ENCODE measurements around the gene EPS15.
"Not testable (repeated sequence)": the region's sequence is repeated elsewhere in the genome, so short reads cannot be mapped to it uniquely, and the experiment has no call there.

EPS15 gene

DNA sequence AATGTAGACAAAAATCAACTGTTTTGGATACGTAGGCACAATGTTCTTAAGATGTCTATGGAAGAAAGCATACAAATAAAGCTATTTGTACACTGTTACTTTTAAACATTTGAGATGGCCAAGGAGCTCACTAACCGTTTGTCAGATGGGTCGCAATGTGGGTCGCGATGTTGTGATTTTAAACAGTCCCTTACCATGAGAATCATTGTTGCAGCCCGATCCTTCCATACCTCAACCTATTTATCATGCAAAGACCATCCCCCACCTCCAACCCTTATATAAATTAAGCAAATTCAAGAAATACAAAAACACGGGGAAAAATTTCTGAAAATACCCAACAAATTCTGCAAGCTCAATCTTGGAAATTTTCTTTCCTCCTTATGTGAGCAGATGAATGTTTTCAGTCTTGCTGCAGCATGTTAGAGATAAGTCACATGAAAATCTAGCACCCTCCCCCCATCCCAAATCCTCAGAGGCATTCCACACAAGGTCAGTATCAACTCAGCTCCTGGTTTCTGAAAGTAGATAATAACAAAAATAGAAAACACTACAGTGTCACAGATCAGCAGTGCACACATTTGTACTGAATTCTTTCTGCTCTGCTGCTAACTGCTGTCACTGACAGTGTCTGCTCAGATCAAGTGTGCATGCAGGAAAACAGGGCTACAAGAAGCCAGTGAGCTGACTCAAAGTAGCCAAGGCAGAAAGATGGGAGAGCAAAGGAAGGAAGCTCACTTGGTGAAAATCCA, 95.8 kb downstream of the EPS15 start:
- DNase-seq (ENCODE audit: low read depth) = no peak

DNA sequence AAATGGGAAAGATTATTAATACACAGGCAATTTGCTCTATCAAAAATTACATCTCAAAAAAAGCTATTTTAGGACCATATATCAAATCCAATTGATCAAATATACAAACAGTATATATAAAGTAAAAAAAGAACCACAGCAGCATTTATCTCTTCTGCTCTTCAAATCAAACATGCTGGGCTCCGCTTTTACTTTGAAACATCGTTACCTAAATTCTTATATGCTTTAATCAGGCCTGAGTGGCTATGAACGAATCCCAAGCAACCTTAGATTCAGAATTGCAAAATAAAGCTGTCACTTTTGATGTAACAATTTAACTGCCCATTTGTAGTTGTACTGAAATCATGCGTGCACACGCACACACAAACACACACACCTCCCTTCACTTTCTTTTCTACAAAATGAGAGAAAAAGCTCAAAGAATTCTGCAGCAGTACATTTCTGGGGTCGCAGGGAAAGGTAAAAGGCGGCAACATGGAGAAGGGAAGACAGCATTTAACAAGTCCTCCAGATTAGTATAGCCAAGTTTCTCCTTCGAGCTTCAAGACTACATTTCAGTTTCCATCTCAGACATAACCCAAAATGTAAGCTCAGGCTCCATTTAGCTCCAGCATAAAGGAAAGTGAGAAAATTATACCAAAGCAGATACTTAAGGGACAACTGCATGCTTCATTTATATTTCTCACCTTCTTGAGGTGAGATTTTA, 96.5 kb downstream of the EPS15 start:
- no peak for DNase-seq (ENCODE audit: low read depth)

DNA sequence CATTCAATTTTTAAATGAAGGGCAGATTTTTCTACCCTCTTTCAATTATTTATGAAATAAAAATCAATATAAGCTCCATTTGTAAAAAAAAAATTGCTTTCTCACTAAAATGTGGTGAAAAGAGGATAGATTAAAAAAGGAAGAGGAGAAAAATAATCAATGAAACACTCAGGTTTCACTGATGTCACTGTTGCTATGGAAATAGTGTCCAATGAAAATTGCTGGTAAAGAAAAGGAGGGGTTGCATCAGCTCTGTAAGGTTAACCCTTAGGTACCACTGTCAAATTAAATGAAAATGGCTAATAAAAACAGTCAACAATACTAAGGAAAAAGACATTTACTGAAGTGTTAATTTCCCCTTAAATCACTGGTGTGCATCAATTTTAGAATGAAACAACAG, 97.1 kb downstream of the EPS15 start:
- DNase-seq (ENCODE audit: low read depth) = no peak

DNA sequence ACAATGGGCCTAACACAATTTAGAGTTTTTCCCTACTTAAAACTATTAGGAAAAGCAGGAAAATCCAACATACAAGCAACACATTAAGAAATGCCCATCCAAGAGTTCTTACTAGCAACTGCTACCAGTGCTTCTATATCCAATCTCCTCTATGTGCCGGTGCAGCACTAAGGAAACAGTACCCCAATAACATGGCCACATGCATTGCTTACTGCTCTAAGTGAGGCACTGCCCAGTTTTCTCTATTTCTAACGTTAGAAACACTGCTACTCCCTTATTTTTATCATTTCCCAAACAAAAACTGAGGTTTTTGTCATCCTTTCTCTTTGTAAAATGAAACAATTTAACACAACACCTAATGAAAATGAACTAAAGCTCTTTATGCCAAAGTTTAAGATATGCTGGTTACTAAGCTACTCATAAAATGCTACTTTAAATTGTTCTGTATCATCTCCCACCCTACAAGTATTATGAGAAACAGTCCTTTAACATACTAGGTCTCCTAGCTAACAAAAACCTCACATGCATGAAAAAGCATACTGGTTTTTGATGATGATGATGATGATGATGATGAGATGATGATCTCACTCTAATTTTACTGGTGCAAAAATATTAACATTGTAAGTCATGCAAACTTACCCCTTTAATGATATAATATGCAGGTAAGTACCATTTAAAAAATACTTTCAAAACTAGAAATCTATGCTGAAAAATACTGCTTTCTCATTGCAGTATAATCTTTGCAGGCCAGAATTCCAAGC, 98.0 kb downstream of the EPS15 start:
- no peak for DNase-seq (ENCODE audit: low read depth)

DNA sequence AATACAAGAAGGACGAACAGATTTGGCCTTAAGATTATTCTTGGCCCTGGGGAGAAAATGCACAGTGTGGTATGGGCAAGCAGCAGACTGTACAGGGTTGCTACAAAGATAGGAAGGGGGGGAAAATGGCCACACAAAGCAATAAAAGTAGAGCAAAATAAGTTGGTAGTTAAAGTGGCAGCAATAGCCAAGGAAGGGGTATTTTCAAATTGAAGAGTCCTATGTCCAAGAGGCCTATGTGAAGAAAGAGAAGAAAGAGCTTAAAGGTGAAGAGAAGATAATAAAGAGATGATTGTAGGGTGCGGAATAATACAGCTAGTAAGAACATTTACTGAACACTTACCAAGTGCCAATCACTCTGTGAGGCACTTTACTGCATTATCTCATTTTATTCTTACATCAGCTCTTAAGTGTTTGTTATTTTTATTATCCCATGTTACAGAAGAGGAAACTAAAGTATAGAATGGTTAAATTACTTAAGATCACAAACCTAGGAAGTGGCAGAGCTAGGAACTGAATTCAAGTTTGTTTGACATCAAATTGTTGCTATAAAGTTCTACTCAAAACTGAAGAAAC, 100.6 kb downstream of the EPS15 start:
- no peak for DNase-seq (ENCODE audit: low read depth)

DNA sequence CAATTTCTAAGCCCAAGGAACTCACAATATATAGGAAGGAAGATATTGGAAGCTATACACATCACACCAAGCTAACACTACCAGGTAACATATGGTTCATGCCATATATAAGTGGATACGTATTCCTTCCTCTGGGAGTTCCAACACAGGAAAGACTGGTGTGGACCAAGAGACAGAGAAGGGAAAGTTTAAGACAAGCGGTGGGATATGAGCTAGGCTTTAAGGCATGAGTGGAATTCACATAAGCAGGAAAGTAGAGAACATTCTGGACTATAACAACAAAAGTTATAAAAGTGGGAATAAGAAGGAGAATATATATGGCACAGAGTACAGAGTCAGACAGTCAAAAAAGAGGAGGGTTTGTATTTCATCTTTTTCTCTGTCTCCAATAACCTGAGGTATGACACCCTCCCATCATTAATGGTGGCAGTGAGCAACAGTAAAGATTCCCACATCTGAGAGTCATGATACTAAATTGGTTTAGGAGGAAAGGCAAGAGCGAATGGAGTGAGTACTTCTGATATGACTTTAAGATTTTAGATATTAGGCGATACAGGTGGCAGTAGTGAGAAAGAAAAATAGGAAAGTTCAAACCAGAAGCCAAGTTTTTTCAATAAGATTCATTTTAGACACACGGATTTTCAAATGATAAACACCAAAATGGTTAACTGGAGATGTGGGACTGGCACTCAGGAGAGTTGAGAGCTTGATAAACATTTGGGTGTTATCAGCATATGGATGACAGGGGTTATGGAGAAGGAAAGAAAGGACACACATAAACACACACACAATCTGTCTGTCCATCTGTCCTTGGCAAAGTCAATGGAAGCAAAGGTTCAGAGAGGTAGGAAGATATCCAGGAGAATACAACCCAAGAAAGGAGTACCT, 101.3 kb downstream of the EPS15 start:
- no peak for DNase-seq (ENCODE audit: low read depth)

DNA sequence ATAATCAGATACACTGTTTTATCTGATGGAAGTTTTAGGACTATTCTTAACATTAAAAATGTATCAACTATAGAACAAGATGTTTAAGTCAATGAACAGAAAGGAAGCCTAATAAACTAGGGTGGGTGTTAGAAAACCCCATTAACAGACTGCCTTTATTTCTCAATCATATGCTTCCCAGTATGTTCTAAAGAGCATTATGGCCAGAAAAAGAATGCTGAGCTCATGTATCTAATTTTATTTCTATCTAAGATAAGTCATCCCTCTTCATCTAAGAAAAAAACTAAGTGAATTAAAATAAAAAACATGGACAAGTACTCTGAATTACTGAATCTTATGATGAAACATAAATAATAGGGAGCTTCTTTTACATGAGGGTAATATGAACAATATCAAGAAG, 102.2 kb downstream of the EPS15 start:
- DNase-seq (ENCODE audit: low read depth) = no peak

DNA sequence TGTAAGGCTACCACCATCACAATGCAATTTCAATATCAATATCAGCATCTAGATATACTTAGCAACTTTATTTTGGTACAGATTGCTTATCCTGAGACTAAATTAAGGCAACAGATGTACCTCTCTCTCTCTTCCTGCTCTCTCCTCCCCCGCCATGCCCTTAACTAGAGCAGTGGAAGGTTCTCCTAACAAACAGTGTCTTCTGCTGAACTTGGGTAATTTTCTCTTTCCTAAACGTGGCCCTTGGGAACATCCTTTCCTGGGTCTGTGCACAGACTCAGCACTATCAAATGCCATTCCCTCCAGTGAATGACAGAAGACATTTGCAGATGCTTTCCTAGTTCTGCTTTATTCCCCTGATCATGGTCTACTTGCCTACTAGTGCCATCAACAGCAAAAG, 103.1 kb downstream of the EPS15 start:
- DNase-seq (ENCODE audit: low read depth) = no peak

DNA sequence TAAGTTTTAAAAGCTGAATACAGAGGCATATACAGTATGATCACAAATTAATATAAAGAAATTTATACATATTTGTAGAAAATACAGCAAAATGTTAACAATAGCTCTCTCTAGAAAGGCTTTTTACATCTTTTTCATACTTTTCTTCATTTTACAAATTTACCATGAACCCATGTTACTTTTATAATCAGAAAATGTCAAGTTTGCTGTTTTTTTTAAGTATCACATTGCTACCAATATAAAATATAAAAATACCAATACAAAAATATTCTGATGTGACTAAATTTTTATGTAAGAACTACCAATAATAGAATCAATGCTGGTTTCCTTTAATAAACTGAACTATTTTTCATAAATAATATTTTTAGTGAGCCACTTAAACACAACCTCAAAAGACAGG, 104.3 kb downstream of the EPS15 start:
- DNase-seq (ENCODE audit: low read depth) = no peak

DNA sequence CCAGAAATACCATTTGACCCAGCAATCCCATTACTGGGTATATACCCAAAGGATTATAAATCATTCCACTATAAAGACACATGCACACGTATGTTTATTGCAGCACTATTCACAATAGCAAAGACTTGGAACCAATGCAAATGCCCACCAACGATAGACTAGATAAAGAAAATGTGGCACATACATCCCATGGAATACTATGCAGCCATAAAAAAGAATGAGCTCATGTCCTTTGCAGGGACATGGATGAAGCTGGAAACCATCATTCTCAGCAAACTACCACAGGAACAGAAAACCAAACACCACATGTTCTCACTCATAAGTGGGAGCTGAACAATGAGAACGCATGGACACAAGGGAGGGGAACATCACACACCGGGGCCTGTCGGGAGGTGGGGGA, 107.2 kb downstream of the EPS15 start:
- not testable (repeated sequence) for DNase-seq (ENCODE audit: low read depth)

DNA sequence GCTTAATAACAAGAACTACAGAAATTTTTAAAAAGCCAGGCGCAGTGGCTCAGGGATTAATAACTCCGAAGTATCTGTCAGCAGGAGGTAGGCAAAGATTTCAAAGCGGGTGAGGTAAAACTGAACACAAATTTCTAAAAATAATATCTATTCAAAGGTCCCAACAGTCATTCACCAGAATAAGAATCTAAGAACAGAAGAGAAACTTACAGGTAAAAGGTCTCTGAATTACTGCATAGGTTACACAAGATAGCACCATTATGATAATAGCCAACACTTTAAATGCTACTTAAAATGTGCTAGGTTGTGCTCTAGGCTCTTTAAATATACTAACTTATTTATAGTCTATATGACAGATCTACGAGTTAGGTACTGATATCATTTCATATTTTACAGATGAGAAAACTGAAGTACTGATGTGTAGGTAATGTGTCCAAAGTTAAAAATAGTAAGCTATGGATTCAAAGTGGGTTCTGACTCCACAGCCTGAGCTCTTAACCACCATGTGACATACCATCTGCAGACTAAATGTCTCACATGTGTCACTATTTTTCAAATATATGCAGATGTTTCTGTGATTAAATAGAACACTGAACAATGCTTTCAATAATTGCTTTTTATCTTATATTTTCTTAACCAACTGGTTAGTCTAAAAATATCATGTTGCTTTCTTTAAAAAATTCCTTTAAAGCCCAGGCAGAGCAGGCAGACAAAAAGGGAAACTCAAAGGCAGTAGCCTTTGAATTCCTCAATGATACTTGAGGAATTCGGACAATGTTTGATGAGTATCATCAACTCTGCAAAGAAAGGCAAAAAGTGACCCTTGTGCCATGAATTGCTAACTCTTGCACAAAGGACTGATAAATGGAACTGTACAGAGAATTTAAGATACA, 108.3 kb downstream of the EPS15 start:
- DNase-seq (ENCODE audit: low read depth) = no peak

DNA sequence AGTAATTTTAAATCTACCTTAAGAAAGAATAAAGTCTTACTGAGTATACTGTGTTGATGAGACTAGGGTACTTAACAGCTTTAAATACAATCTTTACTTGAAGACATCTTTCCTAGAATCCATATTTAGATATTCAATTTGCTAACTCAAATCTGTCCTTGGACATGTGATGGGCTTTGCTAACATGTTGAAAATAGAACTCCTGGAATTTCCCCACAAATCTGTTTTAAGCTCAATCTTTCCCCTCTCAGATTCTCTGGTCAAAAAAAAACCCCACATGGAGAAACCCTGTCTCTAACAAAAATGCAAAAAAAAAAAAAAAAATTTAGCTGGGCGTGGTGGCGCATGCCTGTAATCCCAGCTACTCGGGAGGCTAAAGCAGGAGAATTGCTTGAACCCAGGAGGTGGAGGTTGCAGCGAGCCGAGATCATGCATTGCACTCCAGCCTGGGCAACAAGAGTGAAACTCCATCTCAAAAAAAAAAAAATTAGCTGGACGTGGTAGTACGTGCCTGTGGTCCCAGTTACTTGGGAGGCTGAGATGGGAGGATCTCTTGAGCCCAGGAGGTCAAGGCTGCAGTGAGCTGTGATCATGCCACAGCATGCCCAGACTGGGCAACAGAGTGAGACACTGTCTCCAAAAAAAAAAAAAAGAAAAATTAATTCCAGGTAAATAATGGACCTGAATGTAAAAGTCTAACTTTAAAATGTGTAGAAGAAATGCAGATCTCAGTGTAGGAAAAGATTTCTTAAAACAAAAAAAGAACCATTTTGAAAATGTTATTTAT, 109.1 kb downstream of the EPS15 start:
- not testable (repeated sequence) for DNase-seq (ENCODE audit: low read depth)

DNA sequence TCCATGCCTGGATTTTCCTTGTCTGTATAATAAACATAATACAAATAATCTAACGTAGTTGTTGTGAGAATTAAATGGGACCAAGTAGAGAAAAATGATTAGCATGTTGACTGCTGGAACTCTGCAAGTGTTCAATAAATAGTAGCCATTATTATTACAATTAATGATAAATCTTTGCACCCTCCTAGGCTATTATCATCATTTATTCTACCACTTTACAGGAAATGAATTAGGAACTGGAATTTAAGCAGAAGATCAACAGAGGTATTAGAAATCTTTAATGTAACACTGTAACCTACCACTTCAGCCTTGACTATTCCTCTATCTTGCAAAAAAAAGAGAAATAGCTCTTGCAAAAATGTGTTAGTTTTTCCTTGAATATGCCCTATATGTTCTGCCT, 126.8 kb downstream of the EPS15 start:
- DNase-seq (ENCODE audit: low read depth) = no peak

DNA sequence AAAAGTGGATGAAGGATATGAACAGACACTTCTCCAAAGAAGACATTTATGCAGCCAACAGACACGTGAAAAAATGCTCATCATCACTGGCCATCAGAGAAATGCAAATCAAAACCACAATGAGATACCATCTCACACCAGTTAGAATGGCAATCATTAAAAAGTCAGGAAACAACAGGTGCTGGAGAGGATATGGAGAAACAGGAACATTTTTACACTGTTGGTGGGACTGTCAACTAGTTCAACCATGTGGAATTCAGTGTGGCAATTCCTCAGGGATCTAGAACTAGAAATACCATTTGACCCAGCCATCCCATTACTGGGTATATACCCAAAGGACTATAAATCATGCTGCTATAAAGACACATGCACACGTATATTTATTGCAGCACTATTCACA, 128.4 kb downstream of the EPS15 start:
- not testable (repeated sequence) for DNase-seq (ENCODE audit: low read depth)

DNA sequence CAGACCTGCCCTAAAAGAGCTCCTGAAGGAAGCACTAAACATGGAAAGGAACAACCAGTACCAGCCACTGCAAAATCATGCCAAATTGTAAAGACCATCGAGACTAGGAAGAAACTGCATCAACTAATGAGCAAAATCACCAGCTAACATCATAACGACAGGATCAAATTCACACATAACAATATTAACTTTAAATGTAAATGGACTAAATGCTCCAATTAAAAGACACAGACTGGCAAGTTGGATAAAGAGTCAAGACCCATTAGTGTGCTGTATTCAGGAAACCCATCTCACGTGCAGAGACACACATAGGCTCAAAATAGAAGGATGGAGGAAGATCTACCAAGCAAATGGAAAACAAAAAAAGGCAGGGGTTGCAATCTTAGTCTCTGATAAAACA, 131.8 kb downstream of the EPS15 start:
- DNase-seq (ENCODE audit: low read depth) = not testable (repeated sequence)

DNA sequence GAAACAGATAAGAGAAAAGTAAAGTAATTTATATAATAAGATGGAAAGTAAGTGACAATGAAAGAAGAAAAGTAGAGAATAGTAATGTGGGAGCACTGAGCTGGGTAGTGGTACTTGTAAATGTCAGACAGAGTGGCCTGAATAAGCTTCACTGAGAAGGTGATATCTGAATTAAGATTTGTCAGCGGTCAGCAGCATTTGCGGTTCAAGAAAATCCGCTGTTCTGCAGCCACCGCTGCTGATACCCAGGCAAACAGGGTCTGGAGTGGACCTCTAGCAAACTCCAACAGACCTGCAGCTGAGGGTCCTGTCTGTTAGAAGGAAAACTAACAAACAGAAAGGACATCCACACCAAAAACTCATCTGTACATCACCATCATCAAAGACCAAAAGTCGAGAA, 132.8 kb downstream of the EPS15 start:
- not testable (repeated sequence) for DNase-seq (ENCODE audit: low read depth)

DNA sequence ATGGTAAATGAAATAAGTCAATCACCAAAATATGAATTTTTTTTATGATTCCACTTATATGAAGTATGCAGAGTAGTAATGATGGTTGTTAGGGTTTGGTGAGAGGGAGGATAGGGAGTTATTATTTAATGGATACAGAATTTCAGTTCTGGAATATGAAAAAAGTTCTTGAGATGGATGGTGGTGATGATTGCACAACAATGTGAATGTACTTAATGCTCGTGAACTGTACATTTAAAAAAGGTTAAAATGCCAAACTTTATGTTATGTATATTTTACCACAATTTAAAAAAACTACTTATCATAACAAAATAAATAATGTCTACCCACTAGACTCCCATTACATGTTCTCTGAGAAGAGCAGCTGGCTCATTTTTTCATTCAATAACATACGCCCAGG, 133.3 kb downstream of the EPS15 start:
- no peak for DNase-seq (ENCODE audit: low read depth)

DNA sequence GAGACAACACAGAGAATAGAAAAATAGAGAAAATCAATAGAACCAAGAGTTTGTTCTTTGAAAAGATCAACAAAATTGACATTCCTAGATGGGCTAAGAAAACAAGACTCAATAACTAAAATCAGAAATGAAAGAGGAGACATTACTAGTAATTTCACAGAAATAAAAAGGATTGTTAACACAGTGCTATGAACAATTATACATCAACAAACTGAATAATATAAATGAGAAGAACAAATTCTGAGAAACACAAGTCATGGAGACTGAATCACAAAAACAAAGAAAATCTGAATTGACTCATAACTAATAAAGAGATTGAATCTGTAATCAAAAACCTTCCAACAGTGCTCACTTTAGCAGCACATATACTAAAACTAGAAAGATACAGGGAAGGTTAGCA, 137.1 kb downstream of the EPS15 start:
- DNase-seq (ENCODE audit: low read depth) = no peak

DNA sequence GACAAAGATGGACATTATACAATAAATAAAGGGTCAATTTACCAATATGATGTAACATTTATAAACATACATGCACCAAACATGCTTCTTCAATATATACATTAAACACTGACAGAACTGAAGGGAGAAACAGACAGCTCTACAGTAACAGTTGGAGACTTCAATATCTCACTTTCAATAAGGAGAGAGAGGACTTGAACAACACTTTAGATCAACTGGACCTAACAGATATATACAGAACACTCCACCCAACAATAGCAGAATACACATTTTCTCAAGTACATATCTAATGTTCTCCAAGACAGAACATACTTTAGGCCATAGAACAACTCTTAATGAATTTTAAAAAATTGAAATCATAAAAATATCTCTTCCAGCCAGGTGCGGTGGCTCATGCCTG, 138.1 kb downstream of the EPS15 start:
- no peak for DNase-seq (ENCODE audit: low read depth)

DNA sequence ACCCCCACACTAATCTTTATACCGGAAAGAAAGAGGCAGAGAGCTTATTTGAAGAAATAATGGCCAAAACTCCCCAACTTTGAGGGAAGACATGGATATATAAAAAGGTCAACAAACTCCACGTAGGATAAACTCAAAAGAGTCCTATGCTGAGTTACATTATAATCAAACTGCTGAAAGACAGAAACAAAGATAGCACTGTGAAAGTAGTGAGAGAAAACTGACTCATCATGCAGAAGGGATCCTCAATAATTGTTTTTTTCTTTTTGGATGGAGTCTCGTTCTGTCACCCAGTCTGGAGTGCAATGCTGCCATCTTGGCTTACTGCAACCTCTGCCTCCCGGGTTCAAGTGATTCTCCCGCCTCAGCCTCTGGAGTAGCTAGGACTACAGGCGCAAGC, 140.2 kb downstream of the EPS15 start:
- no peak for DNase-seq (ENCODE audit: low read depth)
